ENCODE data around the gene KRTAP5-6.

Gene KRTAP5-6

DNA sequence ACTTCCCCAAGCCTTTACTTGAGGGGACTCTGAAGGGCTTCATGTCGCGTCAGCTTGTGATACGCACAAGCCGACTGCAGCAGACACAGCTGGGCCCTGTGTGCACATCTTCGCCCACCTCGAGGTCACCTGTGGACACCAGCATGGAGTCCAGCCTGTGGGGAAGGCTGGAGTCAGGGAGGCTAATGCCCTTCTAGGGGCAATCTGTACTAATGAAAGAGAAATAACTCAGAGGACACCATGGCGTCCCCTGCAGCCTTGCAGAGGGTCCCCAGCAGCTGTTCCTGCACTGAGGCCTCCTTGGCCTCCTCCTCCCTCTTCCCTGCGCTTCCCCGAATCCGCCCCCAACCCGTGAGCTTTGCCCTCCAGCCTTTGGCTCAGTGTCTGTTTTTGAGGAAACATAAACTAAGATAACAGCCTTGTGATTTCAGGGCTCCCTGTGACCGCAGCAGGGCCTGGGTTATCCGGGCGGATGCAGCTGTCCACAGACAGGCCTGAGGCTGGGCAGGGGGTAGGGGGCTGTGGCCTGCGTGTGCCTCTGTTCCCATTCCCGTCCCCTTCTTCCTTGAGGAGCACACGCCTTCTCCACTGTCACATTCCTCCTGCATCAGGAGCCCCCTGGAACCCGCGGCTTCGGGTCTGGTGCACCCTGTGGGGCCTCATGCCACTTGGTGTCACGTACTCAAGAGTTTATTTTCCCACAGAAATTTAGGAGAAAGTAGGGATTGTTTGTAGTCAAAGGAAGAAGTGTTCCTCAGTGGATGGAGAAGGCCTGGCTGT is 42.4 kb upstream of the KRTAP5-6 start:
- POLR2A ChIA-PET, result no interaction called here

GRCh38 chr11:1655168-1656060 is 41.6 kb upstream of the KRTAP5-6 start:
- no peak for DNase-seq (ENCODE audit: extremely low spot score)
- POLR2A ChIA-PET, result no interaction called here

More for the DNA sequence above, 42.4 kb upstream of the KRTAP5-6 start:
- TF ChIP-seq, protein P1, sequence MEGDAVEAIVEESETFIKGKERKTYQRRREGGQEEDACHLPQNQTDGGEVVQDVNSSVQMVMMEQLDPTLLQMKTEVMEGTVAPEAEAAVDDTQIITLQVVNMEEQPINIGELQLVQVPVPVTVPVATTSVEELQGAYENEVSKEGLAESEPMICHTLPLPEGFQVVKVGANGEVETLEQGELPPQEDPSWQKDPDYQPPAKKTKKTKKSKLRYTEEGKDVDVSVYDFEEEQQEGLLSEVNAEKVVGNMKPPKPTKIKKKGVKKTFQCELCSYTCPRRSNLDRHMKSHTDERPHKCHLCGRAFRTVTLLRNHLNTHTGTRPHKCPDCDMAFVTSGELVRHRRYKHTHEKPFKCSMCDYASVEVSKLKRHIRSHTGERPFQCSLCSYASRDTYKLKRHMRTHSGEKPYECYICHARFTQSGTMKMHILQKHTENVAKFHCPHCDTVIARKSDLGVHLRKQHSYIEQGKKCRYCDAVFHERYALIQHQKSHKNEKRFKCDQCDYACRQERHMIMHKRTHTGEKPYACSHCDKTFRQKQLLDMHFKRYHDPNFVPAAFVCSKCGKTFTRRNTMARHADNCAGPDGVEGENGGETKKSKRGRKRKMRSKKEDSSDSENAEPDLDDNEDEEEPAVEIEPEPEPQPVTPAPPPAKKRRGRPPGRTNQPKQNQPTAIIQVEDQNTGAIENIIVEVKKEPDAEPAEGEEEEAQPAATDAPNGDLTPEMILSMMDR (IDR thresholded peaks at IDR 0.05; ENCODE audit: control extremely low read depth, extremely low read depth, low read depth, missing control alignments), result no peak
- DNase-seq (ENCODE audit: extremely low spot score), result no peak
- CTCF ChIA-PET, result interaction anchor here (1.0 to 7.6 kb wide), 6 partner anchors 13 to 498 kb away, joined by 3 to 107 read pairs (median 50); partner anchors contain the start of gene SYT8

GRCh38 chr11:1656061-1656441 is 40.9 kb upstream of the KRTAP5-6 start:
- POLR2A ChIA-PET, result no interaction called here
- TF ChIP-seq, protein P1 (IDR thresholded peaks at IDR 0.05; ENCODE audit: control extremely low read depth, extremely low read depth, low read depth, missing control alignments), result no peak
- DNase-seq (ENCODE audit: extremely low spot score), result no peak
- CTCF ChIA-PET, result interaction anchor here (4.7 to 6.9 kb wide), 2 partner anchors 37 to 496 kb away, joined by 68 to 72 read pairs; no protein-coding TSS in a partner anchor

More at GRCh38 chr11:1655168-1656060, 41.6 kb upstream of the KRTAP5-6 start:
- TF ChIP-seq, protein P1 (IDR thresholded peaks at IDR 0.05; ENCODE audit: control extremely low read depth, extremely low read depth, low read depth, missing control alignments), result no peak
- CTCF ChIA-PET, result interaction anchor here (4.7 to 7.6 kb wide), 3 partner anchors 37 to 497 kb away, joined by 68 to 107 read pairs (median 72); partner anchors contain the start of gene SYT8

- DNase-seq (ENCODE audit: extremely low spot score), result no peak
- ChIA-PET CTCF (interaction anchor here (4.7 to 6.9 kb wide), 2 partner anchors 36 to 496 kb away, joined by 68 to 72 read pairs; no protein-coding TSS in a partner anchor), POLR2A (no interaction called here)
- TF ChIP-seq, protein P1 (IDR thresholded peaks at IDR 0.05; ENCODE audit: control extremely low read depth, extremely low read depth, low read depth, missing control alignments), result no peak
These were observed 40.3 kb upstream of the KRTAP5-6 start for GRCh38 chr11:1656670-1657069.

- CTCF ChIA-PET, result no interaction called here
- POLR2A ChIA-PET, result no interaction called here
- TF ChIP-seq, protein P1 (IDR thresholded peaks at IDR 0.05; ENCODE audit: control extremely low read depth, extremely low read depth, low read depth, missing control alignments), result no peak
- DNase-seq (ENCODE audit: extremely low spot score), result no peak
These were observed 37.5 kb upstream of the KRTAP5-6 start for GRCh38 chr11:1659506-1659905.

Measured in GM10248 (cell line).